WTC11 (cell line): Measurements from ENCODE around the gene GPRC5A. TPM values are rescaled to one million over a fixed set of nuclear protein-coding genes. Genes with fewer than 3 reads are reported as not detected.

Experiments used
- ATAC-seq: fragments of 200-7000 bp; cut with Tn5 transposase; 2 replicates; pipeline ENCODE4 v1.10.0; 2021; ENCODE audit warnings: mild to moderate bottlenecking, moderate library complexity
- CTCF ChIA-PET: fragments of 300-600 bp; sonication (Branson Sonifier 250); formaldehyde crosslinking; loops from one replicate; lab custom pipeline; 2021; ENCODE audit warnings: antibody characterized with exemption; lab: Charles Lee
- POLR2A ChIA-PET: fragments of 350-600 bp; sonication (Branson Sonifier 250); formaldehyde crosslinking; loops from one replicate; lab custom pipeline; 2021; ENCODE audit warnings: antibody characterized with exemption; lab: Charles Lee
- DNase-seq: peaks from one replicate; pipeline ENCODE4 v3.0.0; 2021; ENCODE audit warnings: low spot score
- H3K27ac Mint-ChIP-seq: 2 replicates; pipeline ENCODE4 v1.8.0; 2021; ENCODE audit warnings: mixed read lengths
- H3K27me3 Mint-ChIP-seq: 2 replicates; pipeline ENCODE4 v1.8.0; 2021; ENCODE audit warnings: low read depth, mild to moderate bottlenecking, moderate library complexity, mixed read lengths
- H3K36me3 Mint-ChIP-seq: 2 replicates; pipeline ENCODE4 v1.8.0; 2021; ENCODE audit warnings: mixed read lengths
- H3K4me1 Mint-ChIP-seq: 2 replicates; pipeline ENCODE4 v1.8.0; 2022; ENCODE audit warnings: mixed read lengths
- H3K4me3 Mint-ChIP-seq: 2 replicates; pipeline ENCODE4 v1.8.0; 2021; ENCODE audit warnings: mild to moderate bottlenecking, moderate library complexity, mixed read lengths
- H3K9me3 Mint-ChIP-seq: 2 replicates; pipeline ENCODE4 v1.8.0; 2021; ENCODE audit warnings: mixed read lengths
- ATF2 ChIP-seq: sonication (generic); formaldehyde crosslinking; IDR thresholded peaks from 2 replicates; pipeline ENCODE4 v1.8.1; 2022; ENCODE audit warnings: low read depth, missing genetic modification reagents, borderline replicate concordance
- ATF6 ChIP-seq: sonication (generic); formaldehyde crosslinking; IDR thresholded peaks from 2 replicates; pipeline ENCODE4 v1.8.1; 2023; ENCODE audit warnings: mild to moderate bottlenecking, missing genetic modification reagents
- CDX4 ChIP-seq: fragments of 250-450 bp; sonication (Bioruptor Pico); IDR thresholded peaks from 2 replicates; pipeline ENCODE4 v1.9.0; 2021; ENCODE audit warnings: moderate library complexity, mild to moderate bottlenecking, inconsistent platforms, borderline replicate concordance
- CTCF ChIP-seq: fragments of 200-600 bp; IDR thresholded peaks from 2 replicates; pipeline ENCODE4 v1.8.0; 2022; ENCODE audit warnings: antibody characterized with exemption
- E2F5 ChIP-seq: sonication (generic); formaldehyde crosslinking; IDR thresholded peaks from 2 replicates; pipeline ENCODE4 v1.8.1; 2022; ENCODE audit warnings: mild to moderate bottlenecking, moderate library complexity, missing genetic modification reagents
- ELF4 ChIP-seq: sonication (generic); formaldehyde crosslinking; IDR thresholded peaks from 2 replicates; pipeline ENCODE4 v1.8.1; 2022; ENCODE audit warnings: low read depth, mild to moderate bottlenecking, moderate library complexity, missing genetic modification reagents
- ETV6 ChIP-seq: sonication (generic); formaldehyde crosslinking; IDR thresholded peaks from 2 replicates; pipeline ENCODE4 v1.8.1; 2022; ENCODE audit warnings: mild to moderate bottlenecking, missing genetic modification reagents
- GABPB1 ChIP-seq: sonication (generic); formaldehyde crosslinking; IDR thresholded peaks from 2 replicates; pipeline ENCODE4 v1.8.1; 2023; ENCODE audit warnings: mild to moderate bottlenecking, missing genetic modification reagents
- MXD4 ChIP-seq: fragments of 250-450 bp; sonication (Bioruptor Pico); IDR thresholded peaks from 2 replicates; pipeline ENCODE4 v1.8.0; 2021; ENCODE audit warnings: mild to moderate bottlenecking, moderate library complexity, borderline replicate concordance
- NFATC4 ChIP-seq: fragments of 250-450 bp; sonication (Bioruptor Pico); IDR thresholded peaks from 2 replicates; pipeline ENCODE4 v1.9.0; 2021; ENCODE audit warnings: mild to moderate bottlenecking
- STAT6 ChIP-seq: sonication (generic); formaldehyde crosslinking; conservative IDR thresholded peaks from 2 replicates; pipeline ENCODE4 v1.8.1; 2023; ENCODE audit warnings: mild to moderate bottlenecking, low read depth, missing genetic modification reagents, moderate library complexity
- ZNF138 ChIP-seq: sonication (generic); formaldehyde crosslinking; conservative IDR thresholded peaks from 2 replicates; pipeline ENCODE4 v1.8.1; 2022; ENCODE audit warnings: mild to moderate bottlenecking, moderate library complexity, missing genetic modification reagents
- ZNF396 ChIP-seq: fragments of 250-450 bp; sonication (Bioruptor Pico); IDR thresholded peaks from 2 replicates; pipeline ENCODE4 v1.8.0; 2021; ENCODE audit warnings: mild to moderate bottlenecking, moderate library complexity, borderline replicate concordance
- ZNF423 ChIP-seq: fragments of 250-450 bp; sonication (Bioruptor Pico); IDR thresholded peaks from 2 replicates; pipeline ENCODE4 v2.1.2; 2022; ENCODE audit warnings: mild to moderate bottlenecking, moderate library complexity
- ZNF425 ChIP-seq: fragments of 250-450 bp; sonication (Bioruptor Pico); conservative IDR thresholded peaks from 2 replicates; pipeline ENCODE4 v1.9.0; 2021; ENCODE audit warnings: mild to moderate bottlenecking
- ZNF512 ChIP-seq: sonication (generic); formaldehyde crosslinking; IDR thresholded peaks from 2 replicates; pipeline ENCODE4 v1.8.1; 2022; ENCODE audit warnings: missing genetic modification reagents, borderline replicate concordance
- total RNA-seq: library from RNA; stranded (reverse); gene quantifications from 3 replicates; pipeline ENCODE4 v1.2.3, GENCODE V29; 2021

GPRC5A gene
- total RNA-seq, 1 experiment from 2014 or later = 1.1 TPM

- TF ChIP-seq CDX4 (CRISPR knock-in tag) (no peak), E2F5 (CRISPR knock-in tag) (no peak), ATF6 (CRISPR knock-in tag) (no peak), ZNF512 (CRISPR knock-in tag) (no peak), ZNF425 (CRISPR knock-in tag) (no peak), ZNF138 (CRISPR knock-in tag) (no peak)
Measured at GRCh38 chr12:12891881-12892355, 556 bp downstream of the GPRC5A start (continued).

- DNase-seq = peak; percentile 26
- H3K27me3 Mint-ChIP-seq = peaks cover 52% of the 10 kb centered on the region
- no peaks in the 10 kb centered on the region for H3K9me3 Mint-ChIP-seq
- ChIA-PET POLR2A (no interaction called here), CTCF (interaction anchor here (0.6 to 3.3 kb wide), 5 partner anchors 23 to 94 kb away, joined by 3 to 16 read pairs (median 4); no protein-coding TSS in a partner anchor)
- peak; percentile 6; the same call in 1 of the 2 replicates for ATAC-seq
- TF ChIP-seq MXD4 (CRISPR knock-in tag) (no peak), NFATC4 (CRISPR knock-in tag) (no peak), ATF2 (no peak), CTCF (no peak), ELF4 (CRISPR knock-in tag) (no peak), ZNF396 (CRISPR knock-in tag) (no peak), GABPB1 (no peak), STAT6 (CRISPR knock-in tag) (no peak), ZNF425 (CRISPR knock-in tag) (no peak), ETV6 (CRISPR knock-in tag) (no peak), ZNF423 (no peak)
- H3K27ac Mint-ChIP-seq = no peak overlapping the region
- H3K36me3 Mint-ChIP-seq = no peaks in the 10 kb centered on the region
- H3K4me3 Mint-ChIP-seq = peak overlapping the region; percentile 42; the same call in 1 of the 2 replicates
- H3K4me1 Mint-ChIP-seq = peaks cover 27% of the 10 kb centered on the region
Measured at GRCh38 chr12:12892681-12893141, 1.3 kb downstream of the GPRC5A start.
